ENCODE measurements around the gene CTRB1.
A peak's percentile ranks its signal among the peaks of the same experiment; 100 is the strongest.
"Not testable (repeated sequence)": the region's sequence is repeated elsewhere in the genome, so short reads cannot be mapped to it uniquely, and the experiment has no call there.

The CTRB1 gene

GRCh38 chr16:75242436-75243078 is 23.8 kb downstream of the CTRB1 start:
- not testable (repeated sequence) for DNase-seq

GRCh38 chr16:75243667-75244224 is 25.0 kb downstream of the CTRB1 start:
- DNase-seq = no peak

- DNase-seq = no peak
Measured at GRCh38 chr16:75244225-75244809, 25.5 kb downstream of the CTRB1 start.

GRCh38 chr16:75244844-75245758 is 26.3 kb downstream of the CTRB1 start:
- peak; percentile 40 for DNase-seq

GRCh38 chr16:75246504-75247205 is 27.9 kb downstream of the CTRB1 start:
- no peak for DNase-seq

- no peak for DNase-seq
Measured at GRCh38 chr16:75247249-75247648, 28.5 kb downstream of the CTRB1 start.

GRCh38 chr16:75248142-75248535 is 29.4 kb downstream of the CTRB1 start:
- DNase-seq = no peak

GRCh38 chr16:75248536-75249380 is 30.0 kb downstream of the CTRB1 start:
- DNase-seq = no peak

- DNase-seq = no peak
Measured at GRCh38 chr16:75249441-75249840, 30.7 kb downstream of the CTRB1 start.

- DNase-seq = peak; percentile 40
Measured at GRCh38 chr16:75250089-75250808, 31.5 kb downstream of the CTRB1 start.

- peak; percentile 83 for DNase-seq
Measured at GRCh38 chr16:75250809-75251279, 32.1 kb downstream of the CTRB1 start.

GRCh38 chr16:75251280-75252048 is 32.7 kb downstream of the CTRB1 start, which contains the start of gene BCAR1:
TSS of gene BCAR1 (minus strand) at chr16:75251624. CDS start at chr16:75251482, 142 bp downstream.
- peak; percentile 92 for DNase-seq

- DNase-seq = peak; percentile 56
Measured at GRCh38 chr16:75252049-75252864, 33.5 kb downstream of the CTRB1 start.

GRCh38 chr16:75252946-75253911 is 34.4 kb downstream of the CTRB1 start:
- no peak for DNase-seq

- peak; percentile 23 for DNase-seq
Measured at GRCh38 chr16:75254359-75254837, 35.6 kb downstream of the CTRB1 start.

GRCh38 chr16:75256059-75256571 is 37.3 kb downstream of the CTRB1 start:
- no peak for DNase-seq

- DNase-seq = no peak
Measured at GRCh38 chr16:75256696-75257343, 38.0 kb downstream of the CTRB1 start.

All from DMS53 (cell line).